Stomach (tissue), 9 donors: ENCODE data around the gene SLX1B. TPM values are rescaled to one million over a fixed set of nuclear protein-coding genes. Genes with fewer than 3 reads are reported as not detected.
"Not testable (repeated sequence)": the region's sequence is repeated elsewhere in the genome, so short reads cannot be mapped to it uniquely, and the experiment has no call there.

Source experiments
- DNase-seq, 2 donors: peaks; one replicate each; pipeline versions ENCODE4 v3.0.0 to v3.0.0-alpha.2; 2013 to 2019
- H3K27ac ChIP-seq, 5 donors: fragments of 200-600 bp in 4 of 5; sonication (generic) in 4 of 5; one replicate each; pipeline ENCODE4 v1.5.1; 2013 to 2019; ENCODE audit warnings: mild to moderate bottlenecking in 1 of 5, moderate library complexity in 1 of 5
- H3K27me3 ChIP-seq, 3 donors: fragments of 200-600 bp; sonication (generic); one replicate each; pipeline ENCODE4 v1.5.1; 2017 to 2019; ENCODE audit warnings: mixed run types in 1 of 3
- H3K36me3 ChIP-seq, 4 donors: fragments of 200-600 bp; sonication (generic); 1 replicate in 3 of 4; 2 replicates in 1 of 4; pipeline ENCODE4 v1.5.1; 2016 to 2019
- H3K4me1 ChIP-seq, 4 donors: fragments of 200-600 bp; sonication (generic); one replicate each; pipeline ENCODE4 v1.5.1; 2016 to 2019
- H3K4me3 ChIP-seq, 4 donors: fragments of 200-600 bp; sonication (generic) in 3 of 4; one replicate each; pipeline ENCODE4 v1.5.1; 2016 to 2019; ENCODE audit warnings: mild to moderate bottlenecking in 1 of 4
- H3K9me3 ChIP-seq, 4 donors: fragments of 200-600 bp; sonication (generic); one replicate each; pipeline ENCODE4 v1.5.1; 2016 to 2019
- WGBS, 5 donors: extraction: QIAGEN DNeasy Blood & Tissue Kit in 3 of 5; methylation state at CpG; one replicate each; pipeline versions ENCODE4 v1.1.5 to v1.1.7; 2013 to 2018; 5-methylcytosine and 5-hydroxymethylcytosine counted together
- intact Hi-C: fragments of 100-400 bp; cut with DNase I; formaldehyde crosslinking; loops from one replicate; pipeline ENCODE4 v1.15.1; 2023; ENCODE audit warnings: low total_unique reads
- polyA plus RNA-seq, 3 donors: library from polyadenylated mRNA; stranded (reverse); fragments of 200-250 nt; gene quantifications; one replicate each; pipeline ENCODE4 v1.2.3, GENCODE V29; 2013
- small RNA-seq, 4 donors: library from RNA; depleted of rRNA; stranded (forward); fragments of <200 nt; gene quantifications; one replicate each; pipeline ENCODE3, GENCODE V24; 2016
- total RNA-seq, 5 donors: library from RNA; depleted of rRNA; stranded (reverse); fragments of >200 nt; gene quantifications; one replicate each; pipeline versions ENCODE4 v1.1.0 to v1.2.3, GENCODE V29; 2014 to 2016
- donor health status: healthy with polysubstance abuse.
- donor health status: Bipolar disorder and iron deficiency.
- donor health status: healthy.

The SLX1B gene
- total and polyA plus RNA-seq, 8 donors, result 4.2 to 103 (median 19.1) TPM; not detected in 2

GRCh38 chr16:29466904-29467303 lies 12.6 kb downstream of the SLX1B start:
- intact Hi-C loops, result not testable (repeated sequence)
- no CpG with 5 or more reads among the region's 33 CpGs for WGBS, 5 donors

GRCh38 chr16:29467654-29468366 lies 13.5 kb downstream of the SLX1B start:
- H3K27ac ChIP-seq, intact Hi-C loops, H3K4me3 ChIP-seq, DNase-seq, H3K4me1 ChIP-seq, H3K36me3 ChIP-seq, H3K27me3 ChIP-seq, H3K9me3 ChIP-seq: not testable (repeated sequence)
- 0% methylated on average over 1 of the region's 10 CpGs; no CpG with 5 or more reads in 4 of the 5 donors for WGBS, 5 donors

More at GRCh38 chr16:29466904-29467303, 12.6 kb downstream of the SLX1B start:
- not testable (repeated sequence) for H3K27ac ChIP-seq, DNase-seq, H3K36me3 ChIP-seq, H3K4me1 ChIP-seq, H3K4me3 ChIP-seq, H3K27me3 ChIP-seq, H3K9me3 ChIP-seq

- not testable (repeated sequence) for H3K4me1 ChIP-seq, H3K4me3 ChIP-seq
Measured at GRCh38 chr16:29469660-29470059, 15.3 kb downstream of the SLX1B start.

GRCh38 chr16:29472065-29472464 lies 17.7 kb downstream of the SLX1B start:
- H3K27ac ChIP-seq, H3K9me3 ChIP-seq, intact Hi-C loops, H3K4me3 ChIP-seq, H3K27me3 ChIP-seq, H3K36me3 ChIP-seq, DNase-seq, H3K4me1 ChIP-seq: not testable (repeated sequence)
- no CpG with 5 or more reads among the region's 4 CpGs for WGBS, 5 donors

More at GRCh38 chr16:29469660-29470059, 15.3 kb downstream of the SLX1B start:
- intact Hi-C loops, H3K9me3 ChIP-seq, H3K36me3 ChIP-seq, H3K27me3 ChIP-seq: not testable (repeated sequence)
- WGBS, 5 donors, result 10 to 33% (median 12%) methylated on average over 3 to 6 of the region's 6 CpGs
- DNase-seq, result peak in 1 of 2 donors; percentile 32
- H3K27ac ChIP-seq, result peak overlapping the region in 4 of 5 donors; percentile 42 to 70 (median 51)

- H3K9me3 ChIP-seq, DNase-seq, H3K27ac ChIP-seq, H3K4me1 ChIP-seq, H3K27me3 ChIP-seq, intact Hi-C loops, H3K4me3 ChIP-seq, H3K36me3 ChIP-seq: not testable (repeated sequence)
- WGBS, 5 donors, result 77 to 91% (median 82%) methylated on average over 5 to 6 of the region's 12 CpGs
Measured at GRCh38 chr16:29482276-29482675, 27.9 kb downstream of the SLX1B start.

- DNase-seq, H3K4me1 ChIP-seq, H3K27me3 ChIP-seq, H3K27ac ChIP-seq, H3K9me3 ChIP-seq, H3K36me3 ChIP-seq, H3K4me3 ChIP-seq, intact Hi-C loops: not testable (repeated sequence)
- whole genome bisulfite sequencing, 5 donors, result 82 to 91% (median 88%) methylated on average over 2 of the region's 6 CpGs; no CpG with 5 or more reads in 2 of the 5 donors
Measured at GRCh38 chr16:29506308-29506707, 52.0 kb downstream of the SLX1B start, which contains the start of gene NPIPB12. TSS of gene NPIPB12 (minus strand) at chr16:29506408.

Small RNA genes within 50 kb of the gene (small RNA-seq; reads per million reads assigned to genes)
- 0 reads per million in 4 donors for gene AC133555.2

Other genes with a start within 250 kb of the SLX1B start
- gene NPIPB11, start 47.8 kb upstream of the SLX1B start, total RNA-seq, result 10 to 100 TPM in 1 of 5 donors, 1 to 10 TPM in 1, under 1 TPM in 3; 0.58 to 13.4 (median 0.87) TPM
- 1 to 10 TPM in 1 of 3 donors, under 1 TPM in 2; 0.31 to 1.9 (median 0.75) TPM for gene NPIPB11, start 47.8 kb upstream of the SLX1B start, polyA plus RNA-seq
- 100 to 1,000 TPM in 1 of 5 donors, 10 to 100 TPM in 2, 1 to 10 TPM in 1, not detected in 1; 1.8 to 366 (median 27.0) TPM for gene BOLA2, start 182 bp upstream of the SLX1B start, total RNA-seq
- gene BOLA2, start 182 bp upstream of the SLX1B start, polyA plus RNA-seq, result 10 to 100 TPM; 23.7 to 27.7 (median 25.4) TPM
- 10 to 100 TPM in 1 of 5 donors, 1 to 10 TPM in 3, not detected in 1; 2.6 to 60.3 (median 6.8) TPM for gene SULT1A4, start 5.4 kb downstream of the SLX1B start, total RNA-seq
- gene SULT1A4, start 5.4 kb downstream of the SLX1B start, polyA plus RNA-seq, result 10 to 100 TPM in 2 of 3 donors, 1 to 10 TPM in 1; 8.0 to 34.5 (median 17.7) TPM
- 100 to 1,000 TPM in 2 of 5 donors, 10 to 100 TPM in 3; 64.8 to 181 (median 93.2) TPM for gene NPIPB12, start 51.9 kb downstream of the SLX1B start, total RNA-seq
- gene NPIPB12, start 51.9 kb downstream of the SLX1B start, polyA plus RNA-seq, result 10 to 100 TPM; 19.2 to 83.1 (median 55.9) TPM
- gene SPN, start 208.7 kb downstream of the SLX1B start, total RNA-seq, result 10 to 100 TPM in 1 of 5 donors, 1 to 10 TPM in 4; 1.8 to 20.1 (median 4.3) TPM
- 1 to 10 TPM in 1 of 3 donors, under 1 TPM in 2; 0.68 to 1.1 (median 0.75) TPM for gene SPN, start 208.7 kb downstream of the SLX1B start, polyA plus RNA-seq
- gene QPRT, start 224.6 kb downstream of the SLX1B start, total RNA-seq, result 100 to 1,000 TPM in 1 of 5 donors, 1 to 10 TPM in 3, not detected in 1; 5.1 to 114 (median 7.8) TPM
- 10 to 100 TPM in 1 of 3 donors, 1 to 10 TPM in 2; 2.4 to 11.6 (median 7.3) TPM for gene QPRT, start 224.6 kb downstream of the SLX1B start, polyA plus RNA-seq